Mesenchymal stem cell (in vitro differentiated cells and primary cell): ENCODE results near the gene CLEC6A.

Experiments
- DNase-seq: peaks from one replicate; pipeline ENCODE4 v3.0.0-alpha.2; 2013
- H2AFZ ChIP-seq: one replicate; pipeline ENCODE4 v1.6.1; 2013; ENCODE audit warnings: low read depth, mild to moderate bottlenecking, control low read depth, inconsistent platforms, low read length, moderate library complexity
- H2AK5ac ChIP-seq: 2 replicates; pipeline ENCODE4 v1.6.1; 2013; ENCODE audit warnings: low read length, moderate library complexity, mild to moderate bottlenecking, inconsistent platforms; ENCODE audit not compliant: severe bottlenecking
- H2BK120ac ChIP-seq: one replicate; pipeline ENCODE4 v1.6.1; 2013; ENCODE audit warnings: low read depth, mild to moderate bottlenecking, inconsistent platforms, low read length, moderate library complexity
- H2BK12ac ChIP-seq, 2 experiments: one replicate each; pipeline ENCODE4 v1.6.1; 2013; ENCODE audit warnings: inconsistent platforms in 2 of 2, low read length in 2 of 2, mild to moderate bottlenecking in 2 of 2, moderate library complexity in 2 of 2, control low read depth in 1 of 2
- H2BK15ac ChIP-seq: one replicate; pipeline ENCODE4 v1.6.1; 2013; ENCODE audit warnings: mild to moderate bottlenecking, low read depth, inconsistent platforms; ENCODE audit not compliant: poor library complexity, severe bottlenecking
- H2BK5ac ChIP-seq: 2 replicates; pipeline ENCODE4 v1.6.1; 2013; ENCODE audit warnings: low read depth, mild to moderate bottlenecking, low read length, control low read depth, inconsistent platforms; ENCODE audit not compliant: poor library complexity, severe bottlenecking
- H3K14ac ChIP-seq, 2 experiments: one replicate each; pipeline ENCODE4 v1.6.1; 2013; ENCODE audit warnings: inconsistent platforms in 2 of 2, low read length in 2 of 2, control low read depth in 1 of 2, mild to moderate bottlenecking in 1 of 2, moderate library complexity in 1 of 2
- H3K18ac ChIP-seq, 2 experiments: one replicate each; pipeline ENCODE4 v1.6.1; 2013; ENCODE audit warnings: inconsistent platforms in 2 of 2, low read length in 2 of 2, control low read depth in 1 of 2, low read depth in 1 of 2, mild to moderate bottlenecking in 1 of 2
- H3K23ac ChIP-seq, 2 experiments: one replicate each; pipeline ENCODE4 v1.6.1; 2013; ENCODE audit warnings: inconsistent platforms in 2 of 2, low read length in 2 of 2, mild to moderate bottlenecking in 2 of 2, moderate library complexity in 2 of 2, control low read depth in 1 of 2
- H3K27ac ChIP-seq: 2 replicates; pipeline ENCODE4 v1.5.1; 2013; ENCODE audit warnings: mild to moderate bottlenecking, moderate library complexity, low read length, control low read depth, inconsistent platforms; ENCODE audit not compliant: poor library complexity, severe bottlenecking
- H3K27me3 ChIP-seq, 2 experiments: 2 replicates each; pipeline versions ENCODE4 v1.6.1 to v1.7.0; 2013; ENCODE audit warnings: low read length in 2 of 2, mild to moderate bottlenecking in 2 of 2, moderate library complexity in 2 of 2, control low read depth in 1 of 2, inconsistent platforms in 1 of 2; ENCODE audit not compliant: control insufficient read depth in 1 of 2, insufficient read depth in 1 of 2
- H3K36me3 ChIP-seq, 2 experiments: 2 replicates each; pipeline versions ENCODE4 v1.6.1 to v1.7.0; 2013; ENCODE audit warnings: low read length in 2 of 2, control low read depth in 1 of 2, inconsistent platforms in 1 of 2, low read depth in 1 of 2, mild to moderate bottlenecking in 1 of 2; ENCODE audit not compliant: insufficient read depth in 2 of 2, control insufficient read depth in 1 of 2
- H3K4ac ChIP-seq, 2 experiments: one replicate each; pipeline ENCODE4 v1.6.1; 2013; ENCODE audit warnings: inconsistent platforms in 2 of 2, low read length in 2 of 2, mild to moderate bottlenecking in 2 of 2, moderate library complexity in 2 of 2, control low read depth in 1 of 2, low read depth in 1 of 2
- H3K4me1 ChIP-seq: 2 replicates; pipeline ENCODE4 v1.6.1; 2013; ENCODE audit warnings: low read depth, low read length, control low read depth; ENCODE audit not compliant: control insufficient read depth, insufficient read depth
- H3K4me2 ChIP-seq: 2 replicates; pipeline ENCODE4 v1.6.1; 2013; ENCODE audit warnings: low read length, mild to moderate bottlenecking, inconsistent platforms; ENCODE audit not compliant: poor library complexity, severe bottlenecking
- H3K4me3 ChIP-seq, 2 experiments: 2 replicates each; pipeline versions ENCODE4 v1.5.1 to v1.7.0; 2013; ENCODE audit warnings: low read length in 2 of 2, mild to moderate bottlenecking in 2 of 2, control low read depth in 1 of 2, low read depth in 1 of 2; ENCODE audit not compliant: insufficient read depth in 1 of 2
- H3K79me1 ChIP-seq: replicated peaks from 2 replicates; pipeline ENCODE4 v1.6.1; 2013; ENCODE audit warnings: mild to moderate bottlenecking, control low read depth, low read length, inconsistent platforms; ENCODE audit not compliant: poor library complexity, severe bottlenecking
- H3K9ac ChIP-seq: 2 replicates; pipeline ENCODE4 v1.7.0; 2013; ENCODE audit warnings: mild to moderate bottlenecking, low read length, moderate library complexity
- H3K9me3 ChIP-seq: 2 replicates; pipeline ENCODE4 v1.7.0; 2013; ENCODE audit warnings: mild to moderate bottlenecking, low read length; ENCODE audit not compliant: control insufficient read depth
- H4K8ac ChIP-seq: one replicate; pipeline ENCODE4 v1.6.1; 2013; ENCODE audit warnings: inconsistent platforms, mild to moderate bottlenecking, low read length, moderate library complexity
- H4K91ac ChIP-seq: one replicate; pipeline ENCODE4 v1.6.1; 2013; ENCODE audit warnings: mild to moderate bottlenecking, low read length, inconsistent platforms
- WGBS: methylation state at CpG from one replicate; pipeline ENCODE4 v1.1.7; 2013; ENCODE audit warnings: mixed read lengths; 5-methylcytosine and 5-hydroxymethylcytosine counted together

Gene CLEC6A

DNA sequence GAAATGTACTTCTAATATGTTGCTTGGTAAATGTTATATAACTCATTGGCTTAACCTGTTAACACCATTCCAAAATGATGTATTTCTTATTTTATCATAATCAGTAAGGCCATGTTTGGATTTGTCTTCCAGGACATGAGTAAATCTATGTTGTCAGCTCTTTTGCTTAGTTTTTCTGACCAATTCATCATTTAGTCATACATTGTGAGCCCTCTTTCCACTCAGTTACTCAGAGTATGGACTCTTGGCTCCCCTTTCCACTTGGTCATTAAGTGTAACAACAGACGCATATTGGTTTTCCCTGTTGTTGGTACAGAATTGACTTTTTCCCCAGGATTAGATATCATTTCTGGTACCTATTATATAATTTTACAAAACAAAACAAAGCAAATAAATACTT lies 48.6 kb downstream of the CLEC6A start:
- Histone ChIP-seq H2AFZ (no peak overlapping the region), H3K4me3 (no peak overlapping the region), H3K27ac (no peak overlapping the region), H3K9me3 (no peaks in the 10 kb centered on the region), H3K79me1 (no peaks in the 10 kb centered on the region), H3K4me1 (no peaks in the 10 kb centered on the region), H2BK5ac (no peak overlapping the region), H3K4me2 (no peak overlapping the region), H3K4ac (no peak overlapping the region), H2BK120ac (no peak overlapping the region), H2AK5ac (no peak overlapping the region), H2BK15ac (no peak overlapping the region), H3K36me3 (no peaks in the 10 kb centered on the region), H4K8ac (no peak overlapping the region), H4K91ac (no peak overlapping the region), H2BK12ac (no peak overlapping the region), H3K18ac (no peak overlapping the region), H3K9ac (no peak overlapping the region), H3K14ac (no peak overlapping the region), H3K23ac (no peak overlapping the region), H3K27me3 (peaks cover 0 to 9% of the 10 kb centered on the region in 2 experiments)
- no CpG with 5 or more reads among the region's 1 CpG for WGBS
- DNase-seq, result no peak

DNA sequence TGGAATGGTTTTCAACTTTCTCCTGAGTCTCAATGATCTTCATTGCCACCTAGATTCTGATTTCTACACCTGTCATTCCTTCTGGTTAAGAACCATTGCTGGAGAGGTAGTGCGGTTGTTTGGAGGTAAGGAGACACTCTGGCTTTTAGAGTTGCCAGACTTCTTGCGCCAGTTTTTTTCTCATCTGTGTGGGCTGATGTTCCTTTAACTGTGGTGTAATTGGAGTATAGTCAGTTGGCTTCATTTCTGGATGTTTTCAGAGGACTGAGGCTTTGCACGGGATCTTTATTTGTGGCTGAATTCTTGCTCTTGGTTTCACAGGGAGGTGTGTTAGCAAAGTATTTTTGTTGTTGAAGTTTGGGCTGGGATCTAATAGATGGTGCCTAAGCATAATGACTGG lies 51.8 kb downstream of the CLEC6A start:
- Histone ChIP-seq H3K79me1 (no peaks in the 10 kb centered on the region), H4K8ac (no peak overlapping the region), H3K23ac (no peak overlapping the region), H3K18ac (no peak overlapping the region), H3K27ac (no peak overlapping the region), H3K4me1 (no peaks in the 10 kb centered on the region), H3K4ac (no peak overlapping the region), H3K4me3 (no peak overlapping the region), H4K91ac (no peak overlapping the region), H3K36me3 (no peaks in the 10 kb centered on the region), H2BK5ac (no peak overlapping the region), H3K9me3 (no peaks in the 10 kb centered on the region), H2AK5ac (no peak overlapping the region), H3K4me2 (no peak overlapping the region), H2AFZ (no peak overlapping the region), H3K27me3 (peaks cover 0 to 9% of the 10 kb centered on the region in 2 experiments), H3K9ac (no peak overlapping the region), H3K14ac (no peak overlapping the region), H2BK12ac (no peak overlapping the region), H2BK120ac (no peak overlapping the region), H2BK15ac (no peak overlapping the region)
- WGBS, result 90% methylated on average over 3 of the region's 3 CpGs
- DNase-seq, result no peak

DNA sequence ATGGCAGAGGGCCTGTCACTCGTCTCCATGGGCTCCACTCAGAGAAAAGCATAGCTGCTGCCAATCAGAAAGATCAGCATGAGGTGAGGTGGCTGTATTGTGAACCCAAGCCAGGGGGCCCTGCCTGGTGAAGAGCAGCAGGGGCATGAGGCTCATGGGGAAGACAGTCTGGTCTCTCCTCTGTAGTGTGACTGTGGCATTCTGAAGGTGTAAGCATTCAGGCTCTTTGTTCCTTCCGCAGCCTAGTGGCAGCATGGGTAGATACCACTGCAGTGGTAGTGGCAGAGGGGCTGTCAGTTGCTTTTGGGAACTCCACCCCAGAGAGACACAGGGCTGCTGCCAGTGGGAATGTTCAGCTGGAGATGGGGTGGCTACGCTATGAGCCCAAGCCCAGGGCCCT lies 52.5 kb downstream of the CLEC6A start:
- Histone ChIP-seq H3K18ac (no peak overlapping the region), H4K91ac (no peak overlapping the region), H3K9ac (no peak overlapping the region), H3K36me3 (no peaks in the 10 kb centered on the region), H3K14ac (no peak overlapping the region), H2BK120ac (no peak overlapping the region), H3K23ac (peak overlapping the region in 1 of 2 experiments; percentile 9), H2AK5ac (no peak overlapping the region), H3K9me3 (no peaks in the 10 kb centered on the region), H3K79me1 (no peaks in the 10 kb centered on the region), H3K4me3 (no peak overlapping the region), H3K4me1 (no peaks in the 10 kb centered on the region), H3K4me2 (no peak overlapping the region), H2BK5ac (no peak overlapping the region), H2AFZ (no peak overlapping the region), H2BK15ac (no peak overlapping the region), H4K8ac (no peak overlapping the region), H3K27ac (no peak overlapping the region), H3K27me3 (peaks cover 0 to 9% of the 10 kb centered on the region in 2 experiments), H2BK12ac (no peak overlapping the region), H3K4ac (no peak overlapping the region)
- WGBS, result 73% methylated on average over 3 of the region's 3 CpGs
- DNase-seq, result no peak

DNA sequence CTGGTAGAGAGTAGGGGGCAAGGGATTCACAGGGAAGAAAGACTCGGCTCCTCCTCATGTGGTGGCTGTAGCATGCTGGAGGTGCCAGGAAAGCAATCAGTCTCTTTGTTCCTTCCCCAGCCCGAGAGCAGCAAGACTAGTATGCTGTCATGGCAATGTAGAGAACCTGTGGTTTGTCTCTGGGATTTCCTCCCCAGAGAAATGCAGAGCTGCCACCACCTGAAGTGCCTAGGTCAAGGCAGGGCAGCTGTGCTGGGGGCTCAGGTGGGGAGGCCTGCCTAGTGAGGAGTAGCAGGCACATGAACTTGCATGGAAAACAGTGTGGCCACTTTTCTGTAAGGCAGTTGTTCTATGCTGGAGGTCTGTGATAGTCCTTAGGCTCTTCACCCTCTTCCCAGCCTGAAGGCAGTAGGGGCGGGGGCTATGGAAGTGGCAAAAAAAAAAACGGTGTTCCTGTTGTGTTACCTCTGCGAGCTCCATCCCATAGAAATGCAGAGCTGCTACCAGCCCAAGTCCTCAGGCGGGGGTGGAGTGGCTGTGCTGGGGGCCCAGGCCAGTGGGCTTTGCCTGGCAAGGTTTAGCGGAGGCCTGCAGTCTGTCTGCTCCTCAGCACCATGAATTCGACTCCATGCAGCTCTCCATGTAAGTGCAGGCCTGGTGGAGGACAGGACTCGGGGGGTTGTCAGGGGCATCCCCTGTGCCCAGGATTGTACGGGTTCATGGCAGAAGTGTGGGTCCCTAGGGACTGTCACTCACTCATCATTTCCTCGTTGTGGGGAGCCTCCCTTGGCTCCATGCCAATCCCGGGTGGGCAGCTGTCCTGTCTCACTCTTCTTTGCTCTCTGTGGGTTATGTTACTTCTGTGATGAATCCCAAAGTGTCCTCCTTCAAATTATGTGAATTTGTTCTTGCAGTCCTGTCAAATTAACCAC lies 53.4 kb downstream of the CLEC6A start:
- no peak overlapping the region for H2BK120ac ChIP-seq
- no peak overlapping the region for H3K14ac ChIP-seq
- no peak overlapping the region for H2BK15ac ChIP-seq
- H3K4ac ChIP-seq, result no peak overlapping the region
- DNase-seq, result no peak
- H2AK5ac ChIP-seq, result no peak overlapping the region
- no peaks in the 10 kb centered on the region for H3K9me3 ChIP-seq
- H4K8ac ChIP-seq, result no peak overlapping the region
- H3K36me3 ChIP-seq, result no peaks in the 10 kb centered on the region
- H3K4me1 ChIP-seq, result no peaks in the 10 kb centered on the region
- no peak overlapping the region for H2AFZ ChIP-seq
- no peak overlapping the region for H3K4me2 ChIP-seq
- no peak overlapping the region for H3K9ac ChIP-seq
- H2BK5ac ChIP-seq, result no peak overlapping the region
- WGBS, result 73% methylated on average over 12 of the region's 12 CpGs
- no peak overlapping the region for H3K18ac ChIP-seq
- no peak overlapping the region for H3K27ac ChIP-seq
- H3K23ac ChIP-seq, result no peak overlapping the region
- H2BK12ac ChIP-seq, result no peak overlapping the region
- H3K4me3 ChIP-seq, result no peak overlapping the region
- H3K79me1 ChIP-seq, result no peaks in the 10 kb centered on the region
- H3K27me3 ChIP-seq, result peaks cover 0 to 14% of the 10 kb centered on the region in 2 experiments
- H4K91ac ChIP-seq, result no peak overlapping the region
